H1 (cell line): ENCODE measurements around the gene CIBAR2. TPM values are rescaled to one million over a fixed set of nuclear protein-coding genes. Genes with fewer than 3 reads are reported as not detected.
A peak's percentile ranks its signal among the peaks of the same experiment; 100 is the strongest.

Source experiments
- CTCF ChIA-PET: fragments of 300-600 bp; sonication (Branson Sonifier 250); formaldehyde crosslinking; loops from one replicate; lab custom pipeline; 2021; ENCODE audit not compliant: partially characterized antibody; lab: Charles Lee
- POLR2A ChIA-PET: fragments of 300-600 bp; sonication (Branson Sonifier 250); formaldehyde crosslinking; loops from one replicate; lab custom pipeline; 2021; ENCODE audit warnings: inconsistent platforms; ENCODE audit not compliant: partially characterized antibody; lab: Charles Lee
- DNase-seq, 2 experiments: peaks; one replicate each; pipeline versions ENCODE4 v3.0.0 to v3.0.0-alpha.2; 2010 to 2022; ENCODE audit warnings: low spot score in 2 of 2, low read depth in 1 of 2, mixed read lengths in 1 of 2
- FAIRE-seq: peaks from 2 replicates; lab custom pipeline; 2011; peaks lifted over from hg19 to GRCh38; lab: Jason Lieb, UNC
- H2AFZ ChIP-seq: 2 replicates; pipeline ENCODE4 v1.8.1; 2012; ENCODE audit warnings: low read length, inconsistent platforms
- H2AK5ac ChIP-seq: 2 replicates; pipeline ENCODE4 v1.6.1; 2013; ENCODE audit warnings: low read depth, low read length
- H2BK120ac ChIP-seq: replicated peaks from 2 replicates; pipeline ENCODE3; 2013; ENCODE audit warnings: low read depth, low read length, inconsistent platforms
- H2BK12ac ChIP-seq: 2 replicates; pipeline ENCODE4 v1.6.1; 2013; ENCODE audit warnings: low read depth, low read length
- H2BK15ac ChIP-seq: 2 replicates; pipeline ENCODE4 v1.6.1; 2013; ENCODE audit warnings: low read length
- H2BK20ac ChIP-seq: 2 replicates; pipeline ENCODE4 v1.6.1; 2013; ENCODE audit warnings: low read length
- H2BK5ac ChIP-seq: 2 replicates; pipeline ENCODE4 v1.6.1; 2013; ENCODE audit warnings: low read depth, low read length
- H3K14ac ChIP-seq: 2 replicates; pipeline ENCODE4 v1.6.1; 2013; ENCODE audit warnings: inconsistent platforms; ENCODE audit not compliant: insufficient read length
- H3K18ac ChIP-seq: 2 replicates; pipeline ENCODE4 v1.6.1; 2013; ENCODE audit warnings: low read length; ENCODE audit errors: extremely low read depth
- H3K23ac ChIP-seq: 2 replicates; pipeline ENCODE4 v1.6.1; 2013; ENCODE audit warnings: inconsistent platforms; ENCODE audit not compliant: insufficient read length
- H3K23me2 ChIP-seq: 2 replicates; pipeline ENCODE4 v1.6.1; 2013; ENCODE audit warnings: low read depth, low read length
- H3K27ac ChIP-seq: 2 replicates; pipeline ENCODE4 v1.6.1; 2011; ENCODE audit warnings: low read depth, low read length, inconsistent platforms
- H3K27me3 ChIP-seq, 4 experiments: replicated peaks in 1 of 4; 1 replicate in 1 of 4; 2 replicates in 3 of 4; pipeline versions ENCODE4 v1.6.1 to v1.8.1; 2011 to 2013; ENCODE audit warnings: low read length in 3 of 4, mild to moderate bottlenecking in 3 of 4, inconsistent platforms in 2 of 4, mixed read lengths in 2 of 4, moderate library complexity in 1 of 4; ENCODE audit not compliant: control insufficient read depth in 3 of 4, insufficient read depth in 3 of 4; ENCODE audit errors: extremely low read depth in 1 of 4
- H3K36me3 ChIP-seq, 4 experiments: 2 replicates each; pipeline versions ENCODE4 v1.6.1 to v1.8.1; 2011 to 2013; ENCODE audit warnings: mild to moderate bottlenecking in 4 of 4, low read length in 3 of 4, moderate library complexity in 2 of 4, control low read depth in 1 of 4, inconsistent platforms in 1 of 4; ENCODE audit not compliant: insufficient read depth in 4 of 4, control insufficient read depth in 2 of 4
- H3K4ac ChIP-seq: replicated peaks from 2 replicates; pipeline ENCODE3; 2013; ENCODE audit warnings: low read length, low read depth, mixed read lengths, inconsistent platforms; ENCODE audit not compliant: insufficient read length
- H3K4me1 ChIP-seq, 4 experiments: replicated peaks in 1 of 4; 1 replicate in 1 of 4; 2 replicates in 3 of 4; pipeline versions ENCODE4 v1.6.1 to v1.8.1; 2011 to 2013; ENCODE audit warnings: low read length in 3 of 4, inconsistent platforms in 2 of 4, mixed read lengths in 1 of 4; ENCODE audit not compliant: insufficient read depth in 4 of 4, control insufficient read depth in 3 of 4
- H3K4me2 ChIP-seq, 2 experiments: 2 replicates each; pipeline versions ENCODE4 v1.6.1 to v1.8.1; 2011 to 2013; ENCODE audit warnings: low read depth in 2 of 2, low read length in 2 of 2, control low read depth in 1 of 2, inconsistent platforms in 1 of 2, mild to moderate bottlenecking in 1 of 2; ENCODE audit not compliant: insufficient read depth in 1 of 2
- H3K4me3 ChIP-seq, 4 experiments: fragments of 200-600, 300-600 bp in 1 of 4; sonication (generic), shearing (Covaris generic), sonication (Bioruptor Twin) in 1 of 4; 2 replicates each; pipeline versions ENCODE4 v1.5.1 to v1.8.1; 2011 to 2016; ENCODE audit warnings: low read length in 4 of 4, low read depth in 3 of 4, control low read depth in 2 of 4, inconsistent platforms in 2 of 4, mild to moderate bottlenecking in 2 of 4, mixed read lengths in 1 of 4, moderate library complexity in 1 of 4; ENCODE audit not compliant: insufficient read depth in 2 of 4; ENCODE audit errors: extremely low read depth in 1 of 4
- H3K56ac ChIP-seq: replicated peaks from 2 replicates; pipeline ENCODE3; 2013; ENCODE audit warnings: low read depth, mild to moderate bottlenecking, mixed read lengths, low read length, inconsistent platforms; ENCODE audit not compliant: insufficient read length
- H3K79me1 ChIP-seq: 2 replicates; pipeline ENCODE4 v1.6.1; 2013; ENCODE audit warnings: low read depth, low read length, control low read depth
- H3K79me2 ChIP-seq, 2 experiments: 2 replicates each; pipeline versions ENCODE4 v1.6.1 to v1.8.1; 2012 to 2013; ENCODE audit warnings: low read length in 2 of 2, mild to moderate bottlenecking in 2 of 2, inconsistent platforms in 1 of 2; ENCODE audit not compliant: insufficient read depth in 2 of 2, control insufficient read depth in 1 of 2
- H3K9ac ChIP-seq, 4 experiments: replicated peaks in 1 of 4; 1 replicate in 1 of 4; 2 replicates in 3 of 4; pipeline versions ENCODE4 v1.6.1 to v1.8.1; 2011 to 2013; ENCODE audit warnings: low read depth in 3 of 4, low read length in 3 of 4, control low read depth in 2 of 4, mild to moderate bottlenecking in 2 of 4, moderate library complexity in 2 of 4, inconsistent platforms in 1 of 4; ENCODE audit errors: extremely low read depth in 1 of 4
- H3K9me3 ChIP-seq, 2 experiments: 2 replicates each; pipeline versions ENCODE4 v1.6.1 to v1.8.1; 2012 to 2013; ENCODE audit warnings: mild to moderate bottlenecking in 2 of 2, moderate library complexity in 2 of 2, control low read depth in 1 of 2, inconsistent platforms in 1 of 2, low read depth in 1 of 2, low read length in 1 of 2, mixed read lengths in 1 of 2; ENCODE audit not compliant: insufficient read depth in 2 of 2
- H4K20me1 ChIP-seq, 2 experiments: replicated peaks in 1 of 2; 2 replicates each; pipeline versions ENCODE3 to v1.8.1; 2011 to 2013; ENCODE audit warnings: inconsistent platforms in 2 of 2, low read length in 2 of 2, mild to moderate bottlenecking in 1 of 2; ENCODE audit not compliant: insufficient read depth in 2 of 2, control insufficient read depth in 1 of 2
- H4K5ac ChIP-seq: 2 replicates; pipeline ENCODE4 v1.6.1; 2013; ENCODE audit warnings: low read length, low read depth, mixed read lengths, inconsistent platforms; ENCODE audit not compliant: insufficient read length
- H4K8ac ChIP-seq: 2 replicates; pipeline ENCODE4 v1.8.0; 2013; ENCODE audit warnings: mild to moderate bottlenecking, moderate library complexity, low read length, inconsistent platforms; ENCODE audit not compliant: insufficient read depth; ENCODE audit errors: extremely low read depth
- H4K91ac ChIP-seq: replicated peaks from 2 replicates; pipeline ENCODE3; 2013; ENCODE audit warnings: low read length, mixed read lengths, inconsistent platforms; ENCODE audit not compliant: insufficient read length
- BACH1 ChIP-seq: IDR thresholded peaks from 2 replicates; pipeline ENCODE4 v1.6.1; 2012; ENCODE audit warnings: low read length, improper control_type of control experiment
- CTBP2 ChIP-seq: IDR thresholded peaks from 2 replicates; pipeline ENCODE4 v1.7.0; 2011; ENCODE audit warnings: borderline replicate concordance, mild to moderate bottlenecking, moderate library complexity, mixed read lengths, low read length; ENCODE audit not compliant: insufficient read depth, insufficient read length
- EGR1 ChIP-seq: IDR thresholded peaks from 2 replicates; pipeline ENCODE4 v1.6.1; 2011; ENCODE audit warnings: low read depth, low read length, borderline replicate concordance
- HDAC2 ChIP-seq, 2 experiments: fragments of 300-600 bp in 1 of 2; sonication (generic) in 1 of 2; IDR thresholded peaks; 2 replicates each; pipeline ENCODE4 v1.6.1; 2011 to 2012; ENCODE audit warnings: low read depth in 2 of 2, low read length in 2 of 2, mild to moderate bottlenecking in 2 of 2, moderate library complexity in 2 of 2, borderline replicate concordance in 1 of 2, inconsistent platforms in 1 of 2
- NANOG ChIP-seq: IDR thresholded peaks from 2 replicates; pipeline ENCODE4 v1.6.1; 2011; ENCODE audit warnings: low read length, low read depth, mild to moderate bottlenecking, inconsistent platforms; ENCODE audit not compliant: insufficient read depth, poor library complexity, severe bottlenecking
- POLR2AphosphoS5 ChIP-seq: IDR thresholded peaks from 2 replicates; pipeline ENCODE4 v1.6.1; 2011; ENCODE audit warnings: low read depth, low read length
- RFX5 ChIP-seq: IDR thresholded peaks from 2 replicates; pipeline ENCODE4 v1.6.1; 2011; ENCODE audit warnings: low read depth, low read length, improper control_type of control experiment, borderline replicate concordance
- SIX5 ChIP-seq: IDR thresholded peaks from 2 replicates; pipeline ENCODE4 v1.6.1; 2011; ENCODE audit warnings: mild to moderate bottlenecking, low read depth, low read length
- SUZ12 ChIP-seq: fragments of 200-600 bp; sonication (generic); IDR thresholded peaks from 2 replicates; pipeline ENCODE4 v1.6.1; 2012; ENCODE audit warnings: mild to moderate bottlenecking, inconsistent platforms, low read length, moderate library complexity, mixed read lengths
- ZNF274 ChIP-seq: IDR thresholded peaks from 2 replicates; pipeline ENCODE4 v1.7.0; 2012; ENCODE audit warnings: low read length, borderline replicate concordance; ENCODE audit errors: extremely low read depth
- WGBS, 2 experiments: shearing (Covaris generic) in 1 of 2; methylation state at CpG; one replicate each; pipeline versions ENCODE4 v1.1.6 to v1.1.7; 2013 to 2015; ENCODE audit warnings: low lambda C conversion rate in 2 of 2, mixed read lengths in 2 of 2, inconsistent platforms in 1 of 2, low coverage in 1 of 2, missing lambda C conversion rate in 1 of 2; ENCODE audit not compliant: insufficient replicate concordance in 2 of 2, insufficient coverage in 1 of 2, insufficient read length in 1 of 2; ENCODE audit errors: extremely low coverage in 1 of 2, missing lambda C conversion rate in 1 of 2; 5-methylcytosine and 5-hydroxymethylcytosine counted together
- polyA plus RNA-seq, 7 experiments: library from polyadenylated mRNA; depleted of rRNA in 3 of 7; stranded (reverse) in 5 of 7; unstranded in 2 of 7; fragments of >200 nt in 5 of 7; fragments of 200-250 nt in 2 of 7; gene quantifications; 1 replicate in 5 of 7; 2 replicates in 1 of 7; 4 replicates in 1 of 7; pipeline versions ENCODE4 v1.2.1 to v1.2.3, GENCODE V29; 2011 to 2013; ENCODE audit warnings: missing spikeins in 2 of 7, mixed read lengths in 2 of 7
- total RNA-seq: library from RNA; stranded (reverse); fragmentation: NEBNext Ultra II Directional; extraction: Animal tissue kit (Norgen Biotek cat#: 25700); gene quantifications from 2 replicates; pipeline ENCODE4 v1.2.1, GENCODE V29; 2021

The CIBAR2 gene
- total and polyA plus RNA-seq, 2 of the 8 experiments (the other 6 are each of a cell fraction or from before 2014, with no cell fraction given): 0.18 TPM; not detected in 1

DNA sequence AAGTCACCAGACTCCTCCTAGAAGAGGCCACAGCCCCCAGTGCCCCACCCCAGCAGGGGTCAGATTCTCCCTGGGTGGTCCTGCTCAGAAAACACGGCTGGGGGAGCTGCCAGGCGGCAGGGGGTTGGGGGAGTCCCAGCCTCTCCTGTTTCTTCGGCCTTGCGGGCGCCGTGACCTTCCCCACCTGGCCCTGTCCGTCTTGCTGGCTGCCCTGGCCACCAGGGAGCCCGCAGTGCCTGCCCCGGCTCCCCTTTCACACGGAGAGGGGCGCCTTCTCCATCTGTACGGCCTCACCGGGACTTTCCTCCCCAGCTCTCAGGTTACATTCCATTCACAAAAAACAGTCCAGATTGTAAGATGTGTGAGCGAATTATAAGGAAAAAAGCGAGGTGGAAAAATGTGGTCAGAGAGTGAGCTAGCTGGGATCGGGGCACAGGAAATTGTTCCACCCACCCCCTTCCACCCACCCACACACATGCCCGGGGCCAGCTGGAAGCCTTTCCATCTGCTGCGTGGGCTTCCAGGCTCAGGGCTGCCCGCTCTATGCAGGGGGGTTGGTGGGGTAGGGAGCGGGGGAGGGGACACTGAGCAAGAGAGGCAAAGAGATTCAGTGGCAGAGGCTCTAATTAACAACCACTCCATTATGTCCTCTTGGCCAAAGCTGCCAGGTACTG is 14.6 kb upstream of the CIBAR2 start:
- no peaks in the 10 kb centered on the region for H3K23me2 ChIP-seq
- H4K5ac ChIP-seq: no peak overlapping the region
- peak overlapping the region; percentile 28 to 60; a peak in 3 of 4 replicates for H3K4me2 ChIP-seq
- no peaks in the 10 kb centered on the region for H3K79me1 ChIP-seq
- peaks cover 0 to 3% of the 10 kb centered on the region in 2 experiments; a peak in 2 of 4 replicates for H3K9me3 ChIP-seq
- H2AFZ ChIP-seq: no peak overlapping the region
- H3K9ac ChIP-seq: no peak overlapping the region
- peak overlapping the region; percentile 27; the same call in 1 of the 2 replicates for H2BK5ac ChIP-seq
- no peak overlapping the region for H3K14ac ChIP-seq
- H3K4ac ChIP-seq: no peak overlapping the region
- H3K4me1 ChIP-seq: peaks cover 4 to 29% (median 12%) of the 10 kb centered on the region in 4 experiments
- TF ChIP-seq EGR1: peak; percentile 24; the same call in 1 of the 2 replicates
- TF ChIP-seq SIX5: no peak
- TF ChIP-seq POLR2AphosphoS5: no peak
- peak; percentile 42 for TF ChIP-seq CTBP2
- TF ChIP-seq NANOG: no peak
- no peak for TF ChIP-seq SUZ12
- no peak for TF ChIP-seq ZNF274
- 0 out of 4 replicates have a peak, but pooled peaks have one; percentile 6 to 10 for TF ChIP-seq HDAC2 (IDR thresholded peaks at IDR 0.05; ENCODE audit: borderline replicate concordance in 1 of 2, low read depth in 2 of 2, low read length in 2 of 2)
- no peak for TF ChIP-seq RFX5
- TF ChIP-seq BACH1: 0 out of 2 replicates have a peak, but pooled peaks have one; percentile 10
- H2BK15ac ChIP-seq: no peak overlapping the region
- H2BK12ac ChIP-seq: peak overlapping the region; percentile 90; the same call in 1 of the 2 replicates
- ChIA-PET POLR2A (interaction anchor here (0.8 to 1.3 kb wide), 3 partner anchors 8 to 110 kb away, joined by 3 read pairs; no protein-coding TSS in a partner anchor), CTCF (interaction anchor here (0.5 to 5.6 kb wide), 14 partner anchors 9 to 289 kb away, joined by 3 to 31 read pairs (median 4); partner anchors contain the start of gene CIBAR2)
- H2AK5ac ChIP-seq: 0 out of 2 replicates have a peak overlapping the region, but pooled peaks have one; percentile 25
- H4K8ac ChIP-seq: peak overlapping the region; percentile 80
- H2BK120ac ChIP-seq: no peak overlapping the region
- no peak for FAIRE-seq
- no peaks in the 10 kb centered on the region for H3K36me3 ChIP-seq
- H3K56ac ChIP-seq: no peak overlapping the region
- H3K27me3 ChIP-seq: no peaks in the 10 kb centered on the region; a peak in 1 of 7 replicates
- no peaks in the 10 kb centered on the region for H3K79me2 ChIP-seq
- 0 out of 2 replicates have a peak overlapping the region, but pooled peaks have one; percentile 51 for H3K18ac ChIP-seq
- peak overlapping the region in 1 of 4 experiments; percentile 22; a peak in 2 of 8 replicates for H3K4me3 ChIP-seq
- no peak overlapping the region for H3K27ac ChIP-seq
- no peaks in the 10 kb centered on the region for H4K20me1 ChIP-seq
- DNase-seq: peak in 1 of 2 experiments; percentile 66
- no peak overlapping the region for H3K23ac ChIP-seq
- peak overlapping the region; percentile 25 for H4K91ac ChIP-seq
- WGBS, 2 experiments: 16% methylated on average over 16 of the region's 20 CpGs; no CpG with 5 or more reads in 1 of the 2 experiments
- peak overlapping the region; percentile 3; the same call in 1 of the 2 replicates for H2BK20ac ChIP-seq
